Transverse colon (tissue), 4 donors: ENCODE data around the gene TBX3.

Experiments
- EP300 ChIP-seq: sonication (generic); formaldehyde crosslinking; IDR thresholded peaks from one replicate; pipeline ENCODE4 v1.6.1; 2017; ENCODE audit warnings: antibody characterized with exemption, low read depth
- POLR2AphosphoS5 ChIP-seq, 3 donors: sonication (generic); formaldehyde crosslinking; IDR thresholded peaks; one replicate each; pipeline ENCODE4 v1.6.1; 2016; ENCODE audit warnings: antibody characterized with exemption in 3 of 3
- TF ChIP-seq, protein P1 (sequence below), 5 experiments: fragments of 200-600 bp in 3 of 5; fragments of 450-650 bp in 2 of 5; sonication (generic) in 3 of 5; IDR thresholded peaks; 1 replicate in 2 of 5; 2 replicates in 3 of 5; pipeline ENCODE4 v1.5.1; 2016 to 2017; ENCODE audit warnings: antibody characterized with exemption in 5 of 5, inconsistent platforms in 3 of 5, mild to moderate bottlenecking in 2 of 5, moderate library complexity in 1 of 5

DNA sequence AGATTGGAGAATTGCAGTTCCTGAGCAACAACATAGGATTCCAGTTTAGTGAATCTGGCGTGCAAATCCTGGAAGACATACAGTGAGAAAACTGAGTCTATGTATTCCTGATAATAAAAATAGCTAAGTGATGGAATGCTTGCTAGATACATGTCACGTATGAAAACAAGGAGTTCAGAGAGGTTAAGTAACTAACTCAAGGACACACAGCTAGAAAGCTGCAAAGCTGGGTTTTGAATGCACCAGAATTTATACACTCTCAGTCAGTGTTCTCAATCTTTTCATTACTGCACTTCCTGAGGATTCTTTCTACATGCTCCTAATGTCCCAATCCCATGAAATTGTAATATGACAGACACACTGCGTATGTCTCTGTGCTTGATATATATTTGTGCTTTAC, 35.3 kb downstream of the TBX3 start:
- TF ChIP-seq, protein P1, sequence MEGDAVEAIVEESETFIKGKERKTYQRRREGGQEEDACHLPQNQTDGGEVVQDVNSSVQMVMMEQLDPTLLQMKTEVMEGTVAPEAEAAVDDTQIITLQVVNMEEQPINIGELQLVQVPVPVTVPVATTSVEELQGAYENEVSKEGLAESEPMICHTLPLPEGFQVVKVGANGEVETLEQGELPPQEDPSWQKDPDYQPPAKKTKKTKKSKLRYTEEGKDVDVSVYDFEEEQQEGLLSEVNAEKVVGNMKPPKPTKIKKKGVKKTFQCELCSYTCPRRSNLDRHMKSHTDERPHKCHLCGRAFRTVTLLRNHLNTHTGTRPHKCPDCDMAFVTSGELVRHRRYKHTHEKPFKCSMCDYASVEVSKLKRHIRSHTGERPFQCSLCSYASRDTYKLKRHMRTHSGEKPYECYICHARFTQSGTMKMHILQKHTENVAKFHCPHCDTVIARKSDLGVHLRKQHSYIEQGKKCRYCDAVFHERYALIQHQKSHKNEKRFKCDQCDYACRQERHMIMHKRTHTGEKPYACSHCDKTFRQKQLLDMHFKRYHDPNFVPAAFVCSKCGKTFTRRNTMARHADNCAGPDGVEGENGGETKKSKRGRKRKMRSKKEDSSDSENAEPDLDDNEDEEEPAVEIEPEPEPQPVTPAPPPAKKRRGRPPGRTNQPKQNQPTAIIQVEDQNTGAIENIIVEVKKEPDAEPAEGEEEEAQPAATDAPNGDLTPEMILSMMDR (IDR thresholded peaks at IDR 0.05), result no peak
- TF ChIP-seq POLR2AphosphoS5 (IDR thresholded peaks at IDR 0.05), result no peak
- no peak for TF ChIP-seq EP300
